Natural killer cell treated with Interleukin-12 subunit alpha and Interleukin-12 subunit beta and Interleukin-15 and Interleukin-18, amount 100 ng/mL, for 72 hours (primary cell): ENCODE measurements around the gene SLC38A2. TPM values are rescaled to one million over a fixed set of nuclear protein-coding genes. Genes with fewer than 3 reads are reported as not detected.
"Not testable (repeated sequence)": the region's sequence is repeated elsewhere in the genome, so short reads cannot be mapped to it uniquely, and the experiment has no call there.

Experiments
- ATAC-seq, 2 donors: fragments of 150-1000 bp; cut with Tn5 transposase in 1 of 2; sonication (Bioruptor Pico), chemical (Tn5 transposase) in 1 of 2; 2 replicates each; pipeline ENCODE4 v1.10.0; 2021
- DNase-seq: peaks from one replicate; pipeline ENCODE4 v3.0.0; 2022; ENCODE audit warnings: low spot score
- H3K27ac Mint-ChIP-seq, 2 donors: 1 replicate in 1 of 2; 2 replicates in 1 of 2; pipeline ENCODE4 v1.8.0; 2022; ENCODE audit warnings: mixed read lengths in 2 of 2, mild to moderate bottlenecking in 1 of 2, moderate library complexity in 1 of 2
- H3K27me3 Mint-ChIP-seq, 2 donors: 1 replicate in 1 of 2; 2 replicates in 1 of 2; pipeline ENCODE4 v1.8.0; 2022; ENCODE audit warnings: mixed read lengths in 2 of 2
- H3K36me3 Mint-ChIP-seq: one replicate; pipeline ENCODE4 v1.8.0; 2022; ENCODE audit warnings: mixed read lengths
- H3K4me1 Mint-ChIP-seq, 2 donors: 1 replicate in 1 of 2; 2 replicates in 1 of 2; pipeline ENCODE4 v1.8.0; 2022; ENCODE audit warnings: low read depth in 2 of 2, mixed read lengths in 2 of 2, mild to moderate bottlenecking in 1 of 2
- H3K4me3 Mint-ChIP-seq: one replicate; pipeline ENCODE4 v1.8.0; 2022; ENCODE audit warnings: mixed read lengths
- H3K9me3 Mint-ChIP-seq: 2 replicates; pipeline ENCODE4 v1.8.0; 2022; ENCODE audit warnings: mixed read lengths
- total RNA-seq, 2 donors: library from RNA; stranded (reverse); gene quantifications; one replicate each; pipeline ENCODE4 v1.2.3, GENCODE V29; 2022

The SLC38A2 gene
- total RNA-seq, 2 donors from 2014 or later, result 129 to 192 TPM

GRCh38 chr12:46332260-46332659 lies 40.3 kb downstream of the SLC38A2 start:
- H3K27me3 Mint-ChIP-seq, result peaks cover 13 to 21% of the 10 kb centered on the region in 2 donors
- H3K36me3 Mint-ChIP-seq, result peaks cover 16% of the 10 kb centered on the region
- no peak for DNase-seq
- no peak overlapping the region for H3K4me3 Mint-ChIP-seq
- no peak for ATAC-seq
- H3K9me3 Mint-ChIP-seq, result peaks cover 16% of the 10 kb centered on the region
- no peaks in the 10 kb centered on the region for H3K4me1 Mint-ChIP-seq
- H3K27ac Mint-ChIP-seq, result no peak overlapping the region

GRCh38 chr12:46325075-46325474 lies 47.5 kb downstream of the SLC38A2 start:
- H3K4me1 Mint-ChIP-seq, DNase-seq, H3K4me3 Mint-ChIP-seq, H3K27ac Mint-ChIP-seq, H3K27me3 Mint-ChIP-seq, H3K36me3 Mint-ChIP-seq, ATAC-seq: not testable (repeated sequence)
- H3K9me3 Mint-ChIP-seq, result peaks cover 10% of the 10 kb centered on the region

- Mint-ChIP-seq H3K9me3 (no peaks in the 10 kb centered on the region), H3K4me1 (no peaks in the 10 kb centered on the region)
- no peak for ATAC-seq
Observed at GRCh38 chr12:46320731-46321130, 51.8 kb downstream of the SLC38A2 start.

GRCh38 chr12:46318037-46318436 lies 54.5 kb downstream of the SLC38A2 start:
- no peaks in the 10 kb centered on the region for H3K9me3 Mint-ChIP-seq
- H3K27ac Mint-ChIP-seq, result no peak overlapping the region
- H3K36me3 Mint-ChIP-seq, result peaks cover 6% of the 10 kb centered on the region
- peaks cover 0 to 12% of the 10 kb centered on the region in 2 donors for H3K27me3 Mint-ChIP-seq
- no peaks in the 10 kb centered on the region for H3K4me1 Mint-ChIP-seq
- ATAC-seq, result no peak
- H3K4me3 Mint-ChIP-seq, result no peak overlapping the region
- DNase-seq, result no peak

More at GRCh38 chr12:46320731-46321130, 51.8 kb downstream of the SLC38A2 start:
- Mint-ChIP-seq H3K27ac (no peak overlapping the region), H3K36me3 (peaks cover 6% of the 10 kb centered on the region), H3K27me3 (peaks cover 0 to 10% of the 10 kb centered on the region in 2 donors), H3K4me3 (no peak overlapping the region)
- no peak for DNase-seq

Other genes starting within 250 kb of the SLC38A2 start
- 100 to 1,000 TPM; 142 to 169 TPM for gene SLC38A1, start 103.7 kb downstream of the SLC38A2 start, total RNA-seq